GM10266 (cell line): Measurements from ENCODE around the gene MSLN.
"Not testable (repeated sequence)": the region's sequence is repeated elsewhere in the genome, so short reads cannot be mapped to it uniquely, and the experiment has no call there.

Experiments
- DNase-seq: peaks from one replicate; pipeline ENCODE4 v3.0.0; 2012; ENCODE audit errors: extremely low spot score
- TF ChIP-seq, protein P1 (sequence below): IDR thresholded peaks from 2 replicates; pipeline ENCODE4 v1.5.1; 2012; ENCODE audit warnings: mild to moderate bottlenecking, low read depth; ENCODE audit not compliant: control insufficient read depth, insufficient read depth; ENCODE audit errors: missing control alignments

Gene MSLN

DNA sequence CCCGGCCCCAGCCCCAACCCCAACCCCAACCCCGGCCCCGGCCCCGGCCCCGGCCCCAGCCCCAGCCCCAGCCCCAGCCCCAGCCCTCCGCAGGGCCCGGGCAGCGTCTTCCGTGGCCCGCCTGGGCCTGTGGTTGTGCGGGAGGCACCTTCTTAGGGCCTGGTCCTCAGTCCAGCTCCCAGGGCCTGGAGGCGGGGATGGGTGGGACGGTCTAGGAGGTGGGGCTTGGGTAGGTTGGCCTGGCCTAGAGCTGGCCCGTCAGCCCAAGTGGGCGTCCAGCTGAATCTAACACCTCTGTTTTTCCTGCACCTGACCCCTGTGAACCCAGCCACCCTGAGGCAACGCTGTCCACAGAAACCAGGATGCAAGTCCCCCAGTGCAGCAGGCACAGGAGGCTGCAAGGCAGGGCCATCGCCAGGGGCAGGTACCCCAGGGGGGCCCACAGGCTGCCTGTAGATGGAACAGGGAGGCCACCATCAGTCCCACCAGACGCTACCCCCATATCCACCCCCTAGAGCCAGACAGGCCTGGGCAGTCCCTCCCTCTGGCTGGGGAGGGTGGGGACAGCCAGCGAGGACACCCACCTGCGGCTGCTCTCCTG lies 8.8 kb downstream of the MSLN start:
- TF ChIP-seq, protein P1, sequence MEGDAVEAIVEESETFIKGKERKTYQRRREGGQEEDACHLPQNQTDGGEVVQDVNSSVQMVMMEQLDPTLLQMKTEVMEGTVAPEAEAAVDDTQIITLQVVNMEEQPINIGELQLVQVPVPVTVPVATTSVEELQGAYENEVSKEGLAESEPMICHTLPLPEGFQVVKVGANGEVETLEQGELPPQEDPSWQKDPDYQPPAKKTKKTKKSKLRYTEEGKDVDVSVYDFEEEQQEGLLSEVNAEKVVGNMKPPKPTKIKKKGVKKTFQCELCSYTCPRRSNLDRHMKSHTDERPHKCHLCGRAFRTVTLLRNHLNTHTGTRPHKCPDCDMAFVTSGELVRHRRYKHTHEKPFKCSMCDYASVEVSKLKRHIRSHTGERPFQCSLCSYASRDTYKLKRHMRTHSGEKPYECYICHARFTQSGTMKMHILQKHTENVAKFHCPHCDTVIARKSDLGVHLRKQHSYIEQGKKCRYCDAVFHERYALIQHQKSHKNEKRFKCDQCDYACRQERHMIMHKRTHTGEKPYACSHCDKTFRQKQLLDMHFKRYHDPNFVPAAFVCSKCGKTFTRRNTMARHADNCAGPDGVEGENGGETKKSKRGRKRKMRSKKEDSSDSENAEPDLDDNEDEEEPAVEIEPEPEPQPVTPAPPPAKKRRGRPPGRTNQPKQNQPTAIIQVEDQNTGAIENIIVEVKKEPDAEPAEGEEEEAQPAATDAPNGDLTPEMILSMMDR = no peak
- DNase-seq = no peak

DNA sequence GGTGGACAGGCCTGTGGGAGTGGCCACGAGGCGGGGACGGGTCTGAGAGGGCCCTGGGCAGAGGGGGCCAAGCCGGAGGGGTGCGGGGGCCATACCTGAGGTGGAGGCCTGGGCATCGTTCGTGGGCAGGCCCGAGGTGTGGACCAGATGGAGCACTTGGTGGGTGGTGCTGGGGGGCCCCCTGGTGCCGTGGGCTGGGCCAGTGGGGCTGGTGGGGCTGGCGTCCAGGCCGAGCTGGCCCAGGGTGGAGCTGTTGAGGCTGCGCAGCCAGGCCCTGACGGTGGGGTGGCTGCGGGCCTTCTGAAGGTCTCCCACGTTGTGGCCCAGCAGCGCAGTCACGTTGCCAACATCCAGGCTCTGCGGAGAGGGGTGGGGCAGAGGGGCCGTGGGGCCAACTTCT lies 9.4 kb downstream of the MSLN start:
- no peak for DNase-seq
- TF ChIP-seq, protein P1 = no peak

DNA sequence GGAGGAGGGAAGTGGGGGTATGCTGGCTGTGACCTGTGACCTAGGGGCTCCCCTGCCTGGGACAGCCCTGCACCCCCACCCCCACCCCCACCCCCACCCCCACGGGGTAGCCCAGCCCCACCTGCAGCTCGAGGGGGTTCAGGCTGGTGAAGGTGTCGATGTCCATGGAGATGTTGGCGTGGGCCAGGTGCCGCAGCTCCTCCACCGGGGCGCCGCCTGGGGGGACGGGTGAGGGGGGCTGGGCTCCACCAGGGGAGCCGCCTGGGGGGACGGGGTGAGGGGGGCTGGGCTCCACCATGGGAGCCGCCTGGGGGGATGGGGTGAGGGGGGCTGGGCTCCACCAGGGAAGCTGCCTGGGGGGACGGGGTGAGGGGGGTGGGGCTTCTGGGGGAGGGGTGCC lies 9.9 kb downstream of the MSLN start:
- no peak for DNase-seq
- TF ChIP-seq, protein P1 = no peak

DNA sequence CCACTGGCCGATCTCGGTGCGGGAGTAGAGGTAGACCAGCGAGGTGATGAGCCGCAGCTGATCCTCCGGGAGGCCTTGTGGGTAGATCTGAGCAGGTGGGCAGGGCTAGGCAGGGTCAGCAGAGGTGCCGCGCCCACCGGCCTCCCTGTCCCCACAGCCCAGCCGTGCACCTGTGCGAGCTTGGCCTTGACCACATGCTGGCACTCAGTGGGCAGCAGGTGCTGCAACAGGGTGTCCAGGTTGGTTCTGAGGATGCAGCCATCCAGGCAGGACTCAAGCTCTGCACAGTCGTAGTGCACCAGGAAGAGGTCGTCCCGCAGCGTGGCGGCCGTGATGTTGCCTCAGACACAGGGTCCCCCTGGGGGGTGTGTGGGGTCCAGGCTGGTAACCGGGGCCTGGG lies 12.4 kb downstream of the MSLN start:
- DNase-seq = no peak
- TF ChIP-seq, protein P1 = no peak

DNA sequence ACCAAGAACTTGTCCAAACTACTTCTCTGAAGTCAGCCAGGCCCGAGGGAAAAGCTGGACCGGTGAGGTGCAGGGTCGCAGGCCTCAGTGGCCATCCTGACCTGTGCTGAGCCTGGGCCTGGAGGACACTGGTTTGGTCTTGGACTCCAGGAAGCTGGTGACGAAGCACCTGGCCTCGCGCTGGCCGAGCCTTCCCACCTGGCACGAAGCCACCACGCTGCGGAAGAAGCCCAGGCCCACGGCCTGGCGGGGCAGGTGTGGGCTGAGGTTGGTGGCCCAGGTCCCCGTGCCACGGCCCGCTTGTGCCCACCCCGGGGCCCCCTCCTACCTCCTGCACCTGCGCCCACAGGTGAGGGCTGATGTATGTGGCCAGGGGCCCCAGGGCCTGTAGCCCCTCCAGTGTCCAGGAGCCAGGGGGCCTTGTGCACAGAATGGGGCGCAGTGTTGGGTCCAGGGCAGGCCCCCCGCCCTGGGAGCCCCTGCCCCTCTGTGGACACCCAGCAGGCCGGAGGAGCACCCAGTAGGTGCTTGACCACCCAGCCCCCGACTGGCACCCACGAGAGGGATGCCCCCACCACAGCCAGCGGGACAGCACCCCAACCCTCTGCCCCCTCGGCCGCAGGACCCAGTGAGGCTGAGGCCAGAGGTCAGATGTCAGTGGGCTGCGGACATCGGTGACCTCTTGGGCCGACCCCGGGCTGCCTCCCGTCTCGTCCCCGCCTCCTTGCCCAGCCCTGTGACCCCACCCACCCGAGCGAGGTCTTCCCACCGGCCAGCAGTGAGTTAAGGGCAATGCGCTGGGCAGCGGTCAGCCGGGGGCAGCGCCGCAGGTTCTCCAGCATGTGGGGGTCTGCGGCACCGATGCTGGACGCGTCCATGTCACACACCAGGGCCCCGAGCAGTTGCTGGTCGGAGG lies 13.8 kb downstream of the MSLN start:
- TF ChIP-seq, protein P1 = no peak
- no peak for DNase-seq

DNA sequence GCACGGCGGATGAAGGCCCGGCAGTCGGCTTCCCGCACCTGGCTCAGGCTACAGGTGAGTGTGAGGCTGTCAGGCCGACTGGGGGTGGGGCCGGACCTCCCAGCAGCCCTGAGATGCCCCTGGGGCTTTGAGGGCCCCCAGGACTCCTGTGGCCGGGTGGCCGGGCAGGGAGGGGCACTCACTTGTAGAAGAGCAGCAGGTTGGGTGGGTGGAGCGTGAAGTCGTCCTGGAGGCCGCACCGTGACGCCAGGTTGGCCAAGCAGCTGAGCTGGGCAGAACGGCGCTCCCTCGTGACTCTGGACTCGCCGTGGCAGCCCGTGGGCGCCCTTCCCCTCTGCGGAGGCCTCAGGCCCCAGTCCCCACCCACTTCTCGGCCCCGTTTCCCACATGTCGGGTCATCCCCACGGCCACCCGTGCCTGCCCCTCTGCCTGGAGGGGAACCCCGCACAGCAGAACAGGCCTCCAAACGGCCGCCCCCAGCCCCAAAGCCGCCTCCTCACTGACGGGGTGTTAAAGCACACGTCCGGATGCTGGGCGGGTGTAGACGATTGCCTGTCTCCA lies 14.8 kb downstream of the MSLN start:
- DNase-seq = no peak
- TF ChIP-seq, protein P1 = no peak

DNA sequence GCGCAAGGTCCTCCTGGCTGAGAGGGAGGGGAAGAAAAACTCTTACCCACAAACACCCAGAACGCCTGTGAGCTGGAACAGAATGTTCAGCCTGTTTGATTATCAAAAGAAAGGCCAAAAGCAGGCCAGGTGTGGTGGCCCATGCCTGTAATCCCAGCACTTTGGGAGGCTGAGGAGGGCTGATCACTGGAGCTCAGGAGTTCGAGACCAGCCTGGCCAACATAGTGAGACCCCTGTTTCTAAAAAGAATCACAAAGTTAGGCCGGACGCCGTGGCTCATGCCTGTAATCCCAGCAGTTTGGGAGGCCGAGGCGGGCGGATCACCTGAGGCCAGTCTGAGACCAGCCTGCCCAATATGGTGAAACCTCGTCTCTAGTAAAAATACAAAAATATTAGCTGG lies 15.8 kb downstream of the MSLN start:
- not testable (repeated sequence) for DNase-seq
